Measurements from ENCODE around the gene TMPRSS7.

GRCh38 chr3:112032098-112032731 is 2.3 kb upstream of the TMPRSS7 start:
- TF ChIP-seq CTCF (IDR thresholded peaks at IDR 0.05; ENCODE audit: borderline replicate concordance, extremely low read depth, low read length, poor library complexity, severe bottlenecking) = no peak
- no peak for TF ChIP-seq EZH2 (IDR thresholded peaks at IDR 0.05; ENCODE audit: borderline replicate concordance, low read depth, low read length, severe bottlenecking)

All from DND-41 (cell line).